Endodermal cell (in vitro differentiated cells): ENCODE results near the gene ZSCAN20. TPM values are rescaled to one million over a fixed set of nuclear protein-coding genes. Genes with fewer than 3 reads are reported as not detected.

Source experiments
- DNase-seq: peaks from one replicate; pipeline ENCODE4 v3.0.0-alpha.2; 2017
- H3K27ac ChIP-seq: 2 replicates; pipeline ENCODE4 v1.5.1; 2013; ENCODE audit warnings: mild to moderate bottlenecking, low read depth, low read length, moderate library complexity
- H3K27me3 ChIP-seq: 2 replicates; pipeline ENCODE4 v1.6.1; 2013; ENCODE audit warnings: mild to moderate bottlenecking, low read length, moderate library complexity; ENCODE audit not compliant: insufficient read depth, control insufficient read depth, poor library complexity, severe bottlenecking
- H3K36me3 ChIP-seq: 2 replicates; pipeline ENCODE4 v1.7.0; 2013; ENCODE audit warnings: mild to moderate bottlenecking, low read length, moderate library complexity; ENCODE audit not compliant: control insufficient read depth, insufficient read depth
- H3K4me1 ChIP-seq: one replicate; pipeline ENCODE4 v1.7.0; 2013; ENCODE audit warnings: low read length; ENCODE audit not compliant: control insufficient read depth, insufficient read depth
- H3K4me3 ChIP-seq: 2 replicates; pipeline ENCODE4 v1.5.1; 2013; ENCODE audit warnings: mild to moderate bottlenecking, low read length, moderate library complexity
- H3K9ac ChIP-seq: 2 replicates; pipeline ENCODE4 v1.6.1; 2013; ENCODE audit warnings: mild to moderate bottlenecking, low read length, moderate library complexity; ENCODE audit not compliant: poor library complexity, severe bottlenecking; ENCODE audit errors: extremely low read depth
- H3K9me3 ChIP-seq: 2 replicates; pipeline ENCODE4 v1.6.1; 2013; ENCODE audit warnings: mild to moderate bottlenecking, low read length, moderate library complexity; ENCODE audit not compliant: control insufficient read depth
- H3K27ac Mint-ChIP-seq: 2 replicates; pipeline ENCODE4 v1.8.0; 2020; ENCODE audit warnings: mixed read lengths
- H3K27me3 Mint-ChIP-seq: 2 replicates; pipeline ENCODE4 v1.8.0; 2021; ENCODE audit warnings: mild to moderate bottlenecking, mixed read lengths; ENCODE audit not compliant: insufficient read depth
- H3K36me3 Mint-ChIP-seq: 2 replicates; pipeline ENCODE4 v1.8.0; 2020; ENCODE audit warnings: low read depth, mixed read lengths
- H3K4me1 Mint-ChIP-seq: 2 replicates; pipeline ENCODE4 v1.8.0; 2020; ENCODE audit warnings: mixed read lengths
- H3K4me3 Mint-ChIP-seq: 2 replicates; pipeline ENCODE4 v1.8.0; 2020; ENCODE audit warnings: mild to moderate bottlenecking, moderate library complexity, mixed read lengths
- H3K9me3 Mint-ChIP-seq: 2 replicates; pipeline ENCODE4 v1.8.0; 2020; ENCODE audit warnings: mild to moderate bottlenecking, mixed read lengths
- CTCF ChIP-seq: fragments of 200-600 bp; sonication (generic); conservative IDR thresholded peaks from 2 replicates; pipeline ENCODE4 v1.5.0; 2021; ENCODE audit warnings: antibody characterized with exemption, mild to moderate bottlenecking
- WGBS, 2 experiments: methylation state at CpG; one replicate each; pipeline versions ENCODE4 v1.1.5 to v1.1.7; 2013; ENCODE audit warnings: missing lambda C conversion rate in 2 of 2, mixed read lengths in 1 of 2; ENCODE audit not compliant: insufficient coverage in 1 of 2, insufficient read length in 1 of 2; 5-methylcytosine and 5-hydroxymethylcytosine counted together
- total RNA-seq, 2 donors: library from RNA; stranded (reverse); fragmentation: NEBNext Ultra II Directional in 1 of 2; extraction: Animal tissue kit (Norgen Biotek cat#: 25700) in 1 of 2; gene quantifications; 2 replicates in 1 of 2; 3 replicates in 1 of 2; pipeline ENCODE4 v1.2.1, GENCODE V29; 2021

Gene ZSCAN20
- total RNA-seq, 2 donors from 2014 or later = 5.8 to 6.1 TPM

DNA sequence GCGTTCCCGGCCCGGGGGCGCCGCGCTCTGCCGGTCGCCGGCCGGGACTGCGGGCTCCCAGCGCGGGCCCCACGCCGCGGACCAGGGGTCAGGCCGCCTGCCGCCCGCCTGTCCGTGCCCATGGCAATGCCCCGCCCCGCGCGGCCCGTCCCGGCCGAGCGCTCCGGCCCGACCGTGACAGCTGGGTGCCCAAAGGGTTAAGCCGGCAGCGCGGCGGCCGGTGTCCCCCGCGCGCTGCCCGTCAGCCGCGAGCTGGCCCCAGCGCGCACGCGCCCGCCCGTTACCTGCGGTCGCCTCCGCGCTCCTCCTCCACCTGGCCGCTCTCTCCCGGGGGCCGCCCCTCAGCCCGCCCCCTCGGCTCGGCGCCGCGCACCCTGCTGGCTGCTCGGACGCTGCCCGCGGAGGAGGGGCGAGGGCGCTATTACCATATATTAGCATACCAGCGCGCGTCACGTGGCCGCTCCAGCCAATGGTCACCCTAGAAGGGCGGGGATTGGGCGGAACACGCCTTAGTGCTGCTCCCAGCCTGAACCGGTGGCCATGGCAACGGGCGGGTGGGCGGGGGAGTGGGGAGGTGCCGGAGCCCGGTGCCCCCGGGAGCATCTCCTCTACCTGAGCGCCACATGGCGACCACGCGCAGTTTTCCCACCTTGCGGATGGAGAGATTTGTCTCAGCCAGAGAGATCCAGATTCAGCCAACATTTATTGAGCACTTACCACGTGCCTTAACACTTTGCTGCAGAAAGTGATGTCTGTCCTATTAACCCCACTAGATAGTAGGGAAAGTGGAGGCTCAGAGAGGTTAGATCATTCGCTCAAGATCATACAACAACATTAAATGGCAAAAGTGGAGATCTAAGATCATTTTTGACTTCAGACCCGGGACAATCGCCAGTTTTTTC is 41.5 kb upstream of the ZSCAN20 start, which contains the start of gene PHC2:
TSS of gene PHC2 (minus strand) at position 404 of the 902 bp plus-strand sequence. CDS start 55,556 bp downstream, outside the sequence.
- Histone ChIP-seq H3K4me1 (peaks cover 8% of the 10 kb centered on the region), H3K27ac (no peak within 1 kb of the TSS), H3K27me3 (peaks cover 27% of the 10 kb centered on the region), H3K4me3 (peak within 1 kb of the TSS; percentile 78), H3K36me3 (no peaks in the 10 kb centered on the region), H3K9me3 (no peaks in the 10 kb centered on the region), H3K9ac (no peak within 1 kb of the TSS)
- TF ChIP-seq CTCF = peak; percentile 44
- 2 to 6% methylated on average over 19 to 91 of the region's 91 CpGs for WGBS, 2 experiments
- no peaks in the 10 kb centered on the region for H3K9me3 Mint-ChIP-seq
- H3K4me1 Mint-ChIP-seq = peaks cover 4% of the 10 kb centered on the region
- peaks cover 5% of the 10 kb centered on the region for H3K27me3 Mint-ChIP-seq
- DNase-seq = peak; percentile 99
- no peak within 1 kb of the TSS for H3K27ac Mint-ChIP-seq
- H3K36me3 Mint-ChIP-seq = no peaks in the 10 kb centered on the region
- H3K4me3 Mint-ChIP-seq = no peak within 1 kb of the TSS

DNA sequence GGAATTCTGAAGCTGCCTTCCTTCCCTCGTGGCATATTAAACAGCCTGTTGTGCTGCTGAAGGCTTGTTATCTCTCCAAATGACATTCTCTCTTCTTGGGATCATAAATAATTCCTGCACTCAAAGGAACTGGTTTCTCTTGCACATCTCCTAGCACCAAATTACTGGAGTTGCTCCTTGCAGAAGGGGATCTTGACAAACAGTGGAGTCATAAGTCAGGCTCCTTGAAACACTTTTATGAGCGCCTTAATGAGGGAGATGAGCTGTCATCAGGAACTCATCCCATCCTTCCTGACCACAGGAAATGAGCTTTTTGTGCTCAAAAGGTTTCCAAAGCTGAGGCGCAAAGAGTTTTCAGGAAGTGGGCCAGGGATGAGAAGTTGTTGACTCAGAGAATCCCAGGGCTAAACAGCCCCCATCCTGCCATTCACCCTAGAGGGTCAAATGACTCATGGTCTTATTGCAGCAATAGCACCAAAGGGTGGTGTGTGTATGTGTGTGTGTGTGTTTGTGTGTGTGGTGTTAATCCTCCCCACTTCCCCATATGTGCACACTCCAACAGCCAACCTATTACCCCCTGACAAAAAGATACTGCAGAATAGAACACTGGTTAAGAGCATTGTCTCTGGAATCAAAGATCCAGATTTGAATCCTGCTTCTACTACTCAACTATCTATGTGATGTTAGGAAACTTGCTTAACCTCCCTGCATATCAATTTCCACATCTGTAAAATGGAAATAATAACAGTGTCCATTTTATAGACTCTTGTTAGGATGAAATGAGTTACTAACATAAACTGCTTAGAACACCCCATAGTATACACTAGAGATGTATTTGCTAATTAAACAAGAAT is 38.7 kb upstream of the ZSCAN20 start:
- Mint-ChIP-seq H3K36me3 (no peaks in the 10 kb centered on the region), H3K9me3 (no peaks in the 10 kb centered on the region), H3K27me3 (peaks cover 2% of the 10 kb centered on the region), H3K4me1 (peaks cover 4% of the 10 kb centered on the region), H3K4me3 (no peak overlapping the region), H3K27ac (no peak overlapping the region)
- Histone ChIP-seq H3K9me3 (no peaks in the 10 kb centered on the region), H3K4me3 (no peak overlapping the region), H3K36me3 (no peaks in the 10 kb centered on the region), H3K27ac (no peak overlapping the region), H3K27me3 (peaks cover 14% of the 10 kb centered on the region), H3K4me1 (peaks cover 11% of the 10 kb centered on the region), H3K9ac (no peak overlapping the region)
- DNase-seq = no peak
- no peak for TF ChIP-seq CTCF
- 71 to 79% methylated on average over 3 of the region's 3 CpGs for WGBS, 2 experiments

- no peak overlapping the region for H3K9ac ChIP-seq
- H3K27me3 ChIP-seq = peaks cover 8% of the 10 kb centered on the region
- H3K4me1 Mint-ChIP-seq = peaks cover 4% of the 10 kb centered on the region
- peaks cover 2% of the 10 kb centered on the region for H3K27me3 Mint-ChIP-seq
- H3K4me1 ChIP-seq = peaks cover 10% of the 10 kb centered on the region
- H3K4me3 ChIP-seq = no peak overlapping the region
- no peaks in the 10 kb centered on the region for H3K9me3 ChIP-seq
- no peak for TF ChIP-seq CTCF
- H3K27ac Mint-ChIP-seq = no peak overlapping the region
- H3K9me3 Mint-ChIP-seq = no peaks in the 10 kb centered on the region
- H3K27ac ChIP-seq = no peak overlapping the region
- no peaks in the 10 kb centered on the region for H3K36me3 ChIP-seq
- no peak overlapping the region for H3K4me3 Mint-ChIP-seq
- H3K36me3 Mint-ChIP-seq = no peaks in the 10 kb centered on the region
- no peak for DNase-seq
- 88% methylated on average over 1 of the region's 1 CpG; no CpG with 5 or more reads in 1 of the 2 experiments for WGBS, 2 experiments
These were observed 38.1 kb upstream of the ZSCAN20 start for GRCh38 chr1:33434363-33434750.
